Stomach (tissue), 9 donors: ENCODE data around the gene CITED4. TPM values are rescaled to one million over a fixed set of nuclear protein-coding genes. Genes with fewer than 3 reads are reported as not detected.

ENCODE experiments used
- DNase-seq, 2 donors: peaks; one replicate each; pipeline versions ENCODE4 v3.0.0 to v3.0.0-alpha.2; 2013 to 2019
- H3K27ac ChIP-seq, 5 donors: fragments of 200-600 bp in 4 of 5; sonication (generic) in 4 of 5; one replicate each; pipeline ENCODE4 v1.5.1; 2013 to 2019; ENCODE audit warnings: mild to moderate bottlenecking in 1 of 5, moderate library complexity in 1 of 5
- H3K27me3 ChIP-seq, 3 donors: fragments of 200-600 bp; sonication (generic); one replicate each; pipeline ENCODE4 v1.5.1; 2017 to 2019; ENCODE audit warnings: mixed run types in 1 of 3
- H3K36me3 ChIP-seq, 4 donors: fragments of 200-600 bp; sonication (generic); 1 replicate in 3 of 4; 2 replicates in 1 of 4; pipeline ENCODE4 v1.5.1; 2016 to 2019
- H3K4me1 ChIP-seq, 4 donors: fragments of 200-600 bp; sonication (generic); one replicate each; pipeline ENCODE4 v1.5.1; 2016 to 2019
- H3K4me3 ChIP-seq, 4 donors: fragments of 200-600 bp; sonication (generic) in 3 of 4; one replicate each; pipeline ENCODE4 v1.5.1; 2016 to 2019; ENCODE audit warnings: mild to moderate bottlenecking in 1 of 4
- H3K9me3 ChIP-seq, 4 donors: fragments of 200-600 bp; sonication (generic); one replicate each; pipeline ENCODE4 v1.5.1; 2016 to 2019
- EP300 ChIP-seq: sonication (generic); formaldehyde crosslinking; IDR thresholded peaks from one replicate; pipeline ENCODE4 v1.6.1; 2017; ENCODE audit warnings: antibody characterized with exemption
- POLR2A ChIP-seq, 4 donors: fragments of 450-650 bp; IDR thresholded peaks; one replicate each; pipeline ENCODE4 v1.6.1; 2016; ENCODE audit warnings: antibody characterized with exemption in 4 of 4, control low read depth in 2 of 4, mild to moderate bottlenecking in 1 of 4, moderate library complexity in 1 of 4
- POLR2AphosphoS5 ChIP-seq, 3 donors: sonication (generic); formaldehyde crosslinking; IDR thresholded peaks; one replicate each; pipeline ENCODE4 v1.6.1; 2016; ENCODE audit warnings: antibody characterized with exemption in 3 of 3
- WGBS, 5 donors: extraction: QIAGEN DNeasy Blood & Tissue Kit in 3 of 5; methylation state at CpG; one replicate each; pipeline versions ENCODE4 v1.1.5 to v1.1.7; 2013 to 2018; 5-methylcytosine and 5-hydroxymethylcytosine counted together
- intact Hi-C: fragments of 100-400 bp; cut with DNase I; formaldehyde crosslinking; loops from one replicate; pipeline ENCODE4 v1.15.1; 2023; ENCODE audit warnings: low total_unique reads
- polyA plus RNA-seq, 3 donors: library from polyadenylated mRNA; stranded (reverse); fragments of 200-250 nt; gene quantifications; one replicate each; pipeline ENCODE4 v1.2.3, GENCODE V29; 2013
- total RNA-seq, 5 donors: library from RNA; depleted of rRNA; stranded (reverse); fragments of >200 nt; gene quantifications; one replicate each; pipeline versions ENCODE4 v1.1.0 to v1.2.3, GENCODE V29; 2014 to 2016
- TF ChIP-seq, protein P1 (sequence below), 7 experiments: fragments of 450-650 bp in 4 of 7; fragments of 200-600 bp in 3 of 7; sonication (generic) in 3 of 7; IDR thresholded peaks; one replicate each; pipeline ENCODE4 v1.5.1; 2016 to 2019; ENCODE audit warnings: antibody characterized with exemption in 7 of 7, control low read depth in 2 of 7, mild to moderate bottlenecking in 1 of 7
- donor health status: healthy with polysubstance abuse.
- donor health status: Bipolar disorder and iron deficiency.
- donor health status: healthy.

Gene CITED4
- total and polyA plus RNA-seq, 8 donors, result 2.6 to 152 (median 28.7) TPM

DNA sequence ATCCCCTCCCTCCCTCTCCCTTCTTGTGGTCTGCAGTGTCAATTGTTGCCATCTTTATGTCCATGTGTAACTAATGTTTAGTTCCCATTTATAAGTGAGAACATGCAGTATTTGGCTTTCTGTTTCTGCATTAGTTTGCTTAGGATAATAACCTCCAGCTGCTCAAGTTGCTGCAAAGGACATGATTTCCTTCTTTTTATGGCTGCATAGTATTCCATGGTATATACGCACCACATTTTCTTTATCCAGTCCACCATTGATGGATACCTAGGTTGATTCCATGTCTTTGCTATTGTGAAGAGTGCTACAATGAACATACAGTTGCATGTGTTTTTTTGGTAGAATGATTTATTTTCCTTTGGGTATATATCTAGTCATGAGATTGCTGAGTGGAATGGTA lies 16.3 kb downstream of the CITED4 start:
- Histone ChIP-seq H3K27ac (no peak overlapping the region), H3K4me3 (no peak overlapping the region), H3K27me3 (no peaks in the 10 kb centered on the region), H3K9me3 (peaks cover 0 to 7% (median 0%) of the 10 kb centered on the region in 4 donors), H3K4me1 (peaks cover 0 to 16% (median 8%) of the 10 kb centered on the region in 4 donors), H3K36me3 (no peaks in the 10 kb centered on the region)
- TF ChIP-seq, protein P1, sequence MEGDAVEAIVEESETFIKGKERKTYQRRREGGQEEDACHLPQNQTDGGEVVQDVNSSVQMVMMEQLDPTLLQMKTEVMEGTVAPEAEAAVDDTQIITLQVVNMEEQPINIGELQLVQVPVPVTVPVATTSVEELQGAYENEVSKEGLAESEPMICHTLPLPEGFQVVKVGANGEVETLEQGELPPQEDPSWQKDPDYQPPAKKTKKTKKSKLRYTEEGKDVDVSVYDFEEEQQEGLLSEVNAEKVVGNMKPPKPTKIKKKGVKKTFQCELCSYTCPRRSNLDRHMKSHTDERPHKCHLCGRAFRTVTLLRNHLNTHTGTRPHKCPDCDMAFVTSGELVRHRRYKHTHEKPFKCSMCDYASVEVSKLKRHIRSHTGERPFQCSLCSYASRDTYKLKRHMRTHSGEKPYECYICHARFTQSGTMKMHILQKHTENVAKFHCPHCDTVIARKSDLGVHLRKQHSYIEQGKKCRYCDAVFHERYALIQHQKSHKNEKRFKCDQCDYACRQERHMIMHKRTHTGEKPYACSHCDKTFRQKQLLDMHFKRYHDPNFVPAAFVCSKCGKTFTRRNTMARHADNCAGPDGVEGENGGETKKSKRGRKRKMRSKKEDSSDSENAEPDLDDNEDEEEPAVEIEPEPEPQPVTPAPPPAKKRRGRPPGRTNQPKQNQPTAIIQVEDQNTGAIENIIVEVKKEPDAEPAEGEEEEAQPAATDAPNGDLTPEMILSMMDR (IDR thresholded peaks at IDR 0.05), result no peak
- TF ChIP-seq EP300 (no peak), POLR2AphosphoS5 (IDR thresholded peaks at IDR 0.05) (no peak), POLR2A (IDR thresholded peaks at IDR 0.05) (no peak)
- intact Hi-C loops, result loop anchor here (5.0 to 10.0 kb wide), 3 partner anchors 71 to 231 kb away; no protein-coding TSS in a partner anchor
- WGBS, 5 donors, result 91 to 100% (median 96%) methylated on average over 1 of the region's 1 CpG
- DNase-seq, result no peak

GRCh38 chr1:40844887-40845878 lies 17.0 kb downstream of the CITED4 start:
- intact Hi-C loops, result loop anchor here (5.0 to 10.0 kb wide), 3 partner anchors 70 to 230 kb away; no protein-coding TSS in a partner anchor
- no peak overlapping the region for H3K4me3 ChIP-seq
- no peak for DNase-seq
- H3K9me3 ChIP-seq, result peaks cover 0 to 7% (median 0%) of the 10 kb centered on the region in 4 donors
- TF ChIP-seq POLR2AphosphoS5 (IDR thresholded peaks at IDR 0.05) (no peak), EP300 (no peak), POLR2A (IDR thresholded peaks at IDR 0.05) (no peak)
- TF ChIP-seq, protein P1 (IDR thresholded peaks at IDR 0.05), result no peak
- H3K27ac ChIP-seq, result no peak overlapping the region
- WGBS, 5 donors, result 60 to 77% (median 69%) methylated on average over 9 of the region's 9 CpGs
- H3K4me1 ChIP-seq, result peaks cover 0 to 14% (median 8%) of the 10 kb centered on the region in 4 donors
- no peaks in the 10 kb centered on the region for H3K36me3 ChIP-seq
- no peaks in the 10 kb centered on the region for H3K27me3 ChIP-seq

DNA sequence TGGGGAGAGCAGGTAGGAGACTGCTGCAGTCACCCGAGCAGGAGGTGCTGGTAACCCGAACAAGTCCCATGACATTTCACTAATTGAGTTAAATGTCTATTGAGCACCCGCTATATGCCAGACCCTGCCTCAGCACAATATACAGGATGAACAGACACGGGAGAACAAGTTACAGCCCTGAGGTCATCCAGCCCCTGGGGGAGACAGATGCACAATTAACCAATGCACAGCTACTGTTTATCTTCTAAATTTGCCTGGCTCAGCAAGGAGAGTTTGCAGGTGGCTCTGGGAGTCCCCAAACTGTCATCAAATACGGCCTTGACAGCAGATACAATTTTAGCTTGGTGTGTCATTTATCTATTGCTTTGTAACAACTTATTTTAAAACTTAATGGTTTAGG lies 18.1 kb downstream of the CITED4 start:
- H3K27ac ChIP-seq, result no peak overlapping the region
- H3K4me1 ChIP-seq, result peaks cover 0 to 7% (median 3%) of the 10 kb centered on the region in 4 donors
- DNase-seq, result no peak
- 76 to 85% (median 83%) methylated on average over 5 of the region's 5 CpGs for WGBS, 5 donors
- H3K36me3 ChIP-seq, result peaks cover 0 to 7% (median 0%) of the 10 kb centered on the region in 4 donors
- intact Hi-C loops, result loop anchor here (10.0 kb wide), 2 partner anchors 69 to 229 kb away; no protein-coding TSS in a partner anchor
- H3K9me3 ChIP-seq, result peaks cover 0 to 7% (median 0%) of the 10 kb centered on the region in 4 donors
- no peaks in the 10 kb centered on the region for H3K27me3 ChIP-seq
- TF ChIP-seq, protein P1 (IDR thresholded peaks at IDR 0.05), result no peak
- TF ChIP-seq POLR2A (IDR thresholded peaks at IDR 0.05), result no peak
- TF ChIP-seq EP300, result no peak
- no peak for TF ChIP-seq POLR2AphosphoS5 (IDR thresholded peaks at IDR 0.05)
- no peak overlapping the region for H3K4me3 ChIP-seq

GRCh38 chr1:40842691-40843090 lies 19.5 kb downstream of the CITED4 start:
- intact Hi-C loops, result loop anchor here (10.0 kb wide), 2 partner anchors 68 to 228 kb away; no protein-coding TSS in a partner anchor
- 92 to 98% (median 96%) methylated on average over 3 of the region's 3 CpGs for WGBS, 5 donors
- peaks cover 0 to 16% (median 5%) of the 10 kb centered on the region in 4 donors for H3K36me3 ChIP-seq
- no peak for DNase-seq
- H3K27ac ChIP-seq, result no peak overlapping the region
- H3K27me3 ChIP-seq, result no peaks in the 10 kb centered on the region
- TF ChIP-seq EP300 (no peak), POLR2AphosphoS5 (IDR thresholded peaks at IDR 0.05) (no peak)
- TF ChIP-seq, protein P1 (IDR thresholded peaks at IDR 0.05), result no peak
- H3K4me1 ChIP-seq, result peaks cover 0 to 7% (median 0%) of the 10 kb centered on the region in 4 donors
- H3K4me3 ChIP-seq, result no peak overlapping the region
- peaks cover 0 to 7% (median 0%) of the 10 kb centered on the region in 4 donors for H3K9me3 ChIP-seq
